ENCODE measurements around the gene ERCC3.
A peak's percentile ranks its signal among the peaks of the same experiment; 100 is the strongest.

The ERCC3 gene

DNA sequence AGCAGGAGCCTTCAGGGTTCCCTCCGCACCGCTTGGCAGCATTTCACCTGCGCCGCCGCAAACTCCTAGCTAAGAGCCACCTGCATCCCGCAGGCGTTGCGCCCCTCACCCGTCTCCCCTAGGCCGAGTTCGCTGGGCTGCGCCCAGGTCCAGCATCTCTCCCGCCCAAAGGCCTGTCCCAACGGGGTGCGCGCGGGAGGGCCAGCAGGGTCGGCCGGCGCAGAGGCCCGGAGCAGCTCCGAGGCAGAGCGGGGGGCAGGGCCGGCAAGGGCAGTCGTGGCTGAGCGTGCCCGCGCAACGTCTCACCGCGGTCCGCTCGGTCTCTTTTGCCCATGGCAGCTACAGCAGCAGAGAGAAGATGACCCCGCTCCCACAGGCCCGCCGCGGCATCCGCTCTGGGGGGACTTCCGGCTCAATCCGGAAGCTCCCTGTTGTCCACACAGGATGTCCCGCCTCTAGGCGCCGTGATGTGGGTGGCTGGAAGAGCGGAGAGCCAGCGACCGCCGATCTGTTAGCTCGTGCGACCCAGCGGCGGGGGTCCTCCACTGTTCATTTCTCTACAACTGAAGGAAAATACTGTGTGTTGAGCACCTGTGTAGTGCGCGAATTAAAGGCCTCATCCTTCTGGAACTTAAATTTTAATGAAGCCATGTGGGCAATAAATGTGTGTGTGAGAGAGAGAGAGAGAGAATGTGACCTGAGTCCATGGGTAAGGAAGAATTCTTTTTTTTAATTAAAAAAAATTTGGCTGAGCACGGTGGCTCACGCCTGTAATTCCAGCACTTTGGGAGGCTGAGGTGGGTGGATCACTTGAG is at the start of gene ERCC3:
TSS of gene ERCC3 (minus strand) at position 397 of the 815 bp plus-strand sequence. CDS start at position 334, 63 bp downstream.
- DNase-seq (ENCODE audit: low read depth), result peak; percentile 66

DNA sequence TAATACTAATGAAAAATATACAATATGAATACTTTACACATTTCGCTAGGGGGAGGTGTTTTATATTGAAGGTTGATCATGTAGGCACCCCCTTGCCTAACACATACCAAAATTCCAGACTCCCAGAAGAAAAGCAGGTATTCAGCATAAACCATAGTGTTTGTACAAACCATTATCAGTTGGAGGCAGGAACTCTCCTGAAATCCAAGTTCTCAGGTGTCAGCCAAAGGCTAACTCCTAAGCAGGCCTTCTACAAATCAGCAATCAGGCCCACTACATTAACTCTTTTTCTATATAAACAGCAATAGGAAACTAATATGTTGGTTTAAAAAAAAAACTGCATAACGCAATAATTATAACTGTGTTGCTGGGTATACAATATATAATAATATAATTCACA is 49.3 kb upstream of the ERCC3 start:
- DNase-seq (ENCODE audit: low read depth), result no peak

DNA sequence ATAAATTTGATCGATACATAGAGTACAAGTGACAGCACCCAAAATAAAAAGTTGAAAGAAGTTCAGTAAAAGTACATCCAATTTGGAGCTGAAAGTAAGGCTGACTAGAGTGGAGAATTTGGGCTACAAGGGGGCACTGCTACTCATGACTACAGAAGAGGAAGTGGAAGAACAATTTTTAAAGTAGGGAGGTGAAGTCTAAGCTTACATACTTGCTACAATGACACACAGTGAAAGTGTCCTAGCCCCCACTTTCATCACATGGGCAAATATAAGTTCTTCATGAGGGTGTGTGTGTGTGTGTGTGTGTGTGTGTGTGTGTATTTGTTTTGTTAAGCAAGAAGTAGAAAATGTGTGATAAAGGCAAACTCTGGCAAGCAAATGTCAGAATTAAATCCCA is 48.2 kb upstream of the ERCC3 start:
- DNase-seq (ENCODE audit: low read depth), result no peak

DNA sequence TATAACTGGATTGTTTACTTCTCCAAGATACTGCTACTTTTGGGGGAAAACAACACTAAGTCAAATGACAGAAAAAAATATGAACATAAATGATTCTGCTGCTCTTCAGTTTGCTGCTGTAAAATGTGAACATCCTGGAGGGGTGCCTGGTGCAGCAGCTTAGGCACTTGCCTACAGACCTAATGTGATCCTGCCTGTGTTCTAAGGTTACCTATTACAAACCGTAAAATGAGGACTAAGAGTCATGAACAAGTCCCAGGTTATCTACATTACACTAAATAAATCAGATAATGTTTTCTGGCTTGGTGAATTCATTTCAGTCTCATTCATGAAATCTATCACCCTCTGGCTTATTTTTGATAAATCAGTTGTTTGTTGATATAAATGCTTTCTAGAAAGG is 38.4 kb upstream of the ERCC3 start:
- DNase-seq (ENCODE audit: low read depth), result no peak

DNA sequence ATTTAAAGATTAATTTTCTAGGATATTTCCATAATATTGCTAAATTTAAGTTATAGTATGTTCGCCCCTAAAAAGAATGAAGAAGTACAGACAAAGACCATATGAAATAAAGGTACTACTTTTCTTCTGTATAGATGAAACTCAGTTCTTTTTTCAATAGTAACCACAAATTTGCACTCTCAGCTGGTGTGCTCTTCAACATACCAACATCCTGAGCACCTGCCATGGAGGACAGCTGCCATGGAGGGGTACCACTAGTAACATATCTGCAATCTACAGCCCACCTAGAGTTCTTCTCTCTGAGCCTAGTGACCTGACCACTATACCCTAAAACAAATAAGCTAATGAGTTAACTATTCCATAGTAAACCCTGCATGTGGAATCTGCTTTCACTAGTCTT is 36.8 kb upstream of the ERCC3 start:
- no peak for DNase-seq (ENCODE audit: low read depth)

DNA sequence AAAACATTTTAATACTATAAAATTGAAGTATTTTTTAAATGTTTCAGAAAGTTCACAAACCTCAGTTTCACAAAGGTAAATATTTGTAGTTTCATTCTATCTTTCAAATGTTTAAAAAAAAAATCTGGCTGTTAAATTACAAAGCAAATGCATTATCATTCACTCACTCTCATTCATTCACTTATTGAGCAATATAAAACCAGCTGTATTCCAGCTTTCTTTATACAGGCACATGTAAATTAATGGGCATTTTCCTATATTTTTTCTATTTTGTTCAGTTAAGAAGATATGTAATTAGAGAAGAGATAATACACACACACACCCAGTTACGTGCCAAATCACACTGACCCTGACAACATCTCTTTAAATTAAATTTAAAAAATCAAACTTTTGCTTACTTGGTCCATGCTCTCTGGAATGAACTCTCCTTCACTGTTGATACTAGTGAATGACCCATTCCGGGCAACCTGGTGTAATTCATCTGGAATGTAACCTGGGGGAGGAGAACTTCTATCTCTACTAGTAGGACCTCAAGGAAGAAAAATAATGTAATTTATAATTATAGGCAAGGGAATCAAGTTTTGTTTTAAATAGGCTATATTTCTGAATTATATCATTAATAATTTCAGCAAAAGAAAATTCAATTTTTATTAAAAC is 32.5 kb upstream of the ERCC3 start:
- no peak for DNase-seq (ENCODE audit: low read depth)

DNA sequence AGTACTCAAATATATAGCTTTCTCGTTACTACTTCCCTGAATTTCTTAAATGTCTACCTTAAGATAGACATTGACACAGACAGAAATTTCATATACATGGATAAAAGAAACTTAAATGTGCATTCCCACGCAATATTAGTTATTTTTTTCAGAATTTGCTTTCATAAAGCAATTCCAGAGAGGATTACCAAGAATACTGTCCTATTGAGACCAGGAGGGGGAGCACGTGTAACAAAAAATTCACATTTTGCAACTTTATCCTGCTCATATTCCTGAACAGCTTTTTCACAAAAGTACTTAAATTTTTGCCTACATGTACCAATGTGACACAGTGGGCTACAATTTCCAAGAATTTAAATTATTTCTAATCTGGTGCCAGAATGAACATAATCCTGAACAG is 30.7 kb upstream of the ERCC3 start:
- DNase-seq (ENCODE audit: low read depth), result no peak

DNA sequence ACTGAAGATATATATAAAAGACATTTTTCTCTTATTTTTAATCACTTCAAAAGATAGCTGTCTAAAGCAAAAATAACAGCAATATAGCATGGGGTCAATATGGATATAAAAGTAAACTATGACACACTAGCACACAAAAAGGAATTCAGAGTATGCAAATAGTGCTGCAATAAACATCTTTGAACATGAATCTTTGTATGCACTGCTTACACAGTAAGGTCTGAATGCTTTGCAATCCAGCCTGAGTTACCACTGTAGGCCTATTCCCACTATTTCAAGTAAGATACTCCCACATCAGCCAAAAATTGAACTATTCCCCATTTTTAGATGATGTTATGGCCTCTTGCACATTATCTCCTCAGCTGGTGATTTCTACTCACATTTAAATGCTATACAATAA is 27.4 kb upstream of the ERCC3 start:
- DNase-seq (ENCODE audit: low read depth), result no peak

DNA sequence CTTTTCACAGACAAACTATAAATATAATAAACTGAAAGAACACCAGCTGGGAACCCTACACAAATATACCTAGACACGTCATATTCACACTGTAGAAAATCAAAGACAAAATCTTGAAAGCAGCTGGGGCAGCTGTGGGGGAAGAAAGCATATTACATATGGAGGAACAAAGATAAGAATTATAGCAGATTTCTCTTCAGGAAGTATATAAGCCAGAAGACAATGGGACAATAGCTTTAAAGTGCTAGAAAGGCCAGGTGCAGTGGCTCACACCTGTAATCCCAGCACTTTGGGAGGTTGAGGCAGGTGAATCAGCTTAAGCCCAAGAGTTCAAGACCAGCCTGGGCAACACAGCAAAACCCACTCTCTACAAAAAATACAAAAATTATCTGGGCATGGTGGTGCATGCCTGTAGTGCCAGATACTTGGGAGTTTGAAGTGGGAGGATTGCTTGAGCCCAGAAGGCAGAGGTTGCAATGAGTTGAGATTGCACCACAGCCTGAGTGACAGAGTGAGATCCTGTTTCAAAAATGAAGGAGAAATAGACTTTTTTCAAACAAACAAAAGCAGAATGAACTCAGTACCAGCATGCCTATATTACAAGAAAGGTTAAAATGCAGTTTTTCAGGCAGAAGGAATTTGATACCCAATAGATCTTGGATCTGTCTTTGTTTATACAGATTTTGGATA is 26.8 kb upstream of the ERCC3 start:
- DNase-seq (ENCODE audit: low read depth), result no peak

DNA sequence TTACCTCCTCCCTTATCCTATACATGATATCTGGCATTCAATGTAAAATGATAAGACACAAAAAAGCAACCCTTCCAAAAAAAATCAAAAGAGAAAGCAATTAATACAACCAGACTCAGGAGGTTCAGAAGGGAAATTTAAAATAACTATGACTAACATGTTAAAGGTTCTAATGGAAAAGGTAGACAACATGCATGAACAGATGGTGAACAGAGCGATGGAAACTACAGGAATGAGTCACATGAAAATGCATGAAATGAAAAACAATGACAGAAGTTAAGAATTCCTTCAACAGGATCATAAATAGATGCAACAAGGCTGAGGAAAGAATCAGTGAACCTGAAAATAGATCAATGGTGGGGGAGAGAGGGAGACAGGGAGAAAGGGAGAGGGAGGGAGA is 26.1 kb upstream of the ERCC3 start:
- DNase-seq (ENCODE audit: low read depth), result no peak

DNA sequence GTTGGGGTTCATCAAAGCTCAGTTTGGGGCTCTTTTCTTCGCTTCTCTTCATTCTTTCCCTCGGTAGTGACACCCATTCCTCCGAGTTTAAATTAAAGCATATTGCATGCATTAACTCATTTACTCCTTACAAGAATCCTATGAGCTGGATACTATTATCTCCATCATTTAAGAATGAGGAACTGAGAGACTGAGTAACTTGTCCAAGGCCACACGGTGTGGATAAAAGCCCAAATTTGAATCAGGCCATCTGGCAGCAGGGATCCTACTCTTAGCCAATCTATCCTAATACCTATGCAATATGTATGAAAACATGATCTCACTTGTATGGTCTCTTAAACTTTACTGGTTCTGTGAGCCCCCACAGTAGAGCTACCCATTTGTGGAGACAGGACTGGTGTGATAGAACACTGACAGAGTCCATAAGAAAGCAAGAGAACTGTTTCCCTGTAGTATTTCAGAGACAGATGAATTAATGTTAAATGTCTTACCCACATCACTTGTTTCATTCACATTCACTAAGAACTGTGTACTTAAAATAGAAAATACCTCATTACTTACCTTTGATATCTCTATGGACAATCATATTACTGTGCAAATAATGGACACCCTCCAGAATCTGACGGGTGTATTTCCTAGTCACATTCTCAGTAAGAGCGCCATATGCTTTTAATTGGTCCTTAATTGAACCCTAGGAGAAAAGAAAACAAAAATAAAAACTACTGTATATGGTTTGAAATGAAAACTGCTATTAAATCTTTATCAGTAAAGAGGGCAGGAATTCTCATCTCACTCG is 20.4 kb upstream of the ERCC3 start:
- DNase-seq (ENCODE audit: low read depth), result no peak

DNA sequence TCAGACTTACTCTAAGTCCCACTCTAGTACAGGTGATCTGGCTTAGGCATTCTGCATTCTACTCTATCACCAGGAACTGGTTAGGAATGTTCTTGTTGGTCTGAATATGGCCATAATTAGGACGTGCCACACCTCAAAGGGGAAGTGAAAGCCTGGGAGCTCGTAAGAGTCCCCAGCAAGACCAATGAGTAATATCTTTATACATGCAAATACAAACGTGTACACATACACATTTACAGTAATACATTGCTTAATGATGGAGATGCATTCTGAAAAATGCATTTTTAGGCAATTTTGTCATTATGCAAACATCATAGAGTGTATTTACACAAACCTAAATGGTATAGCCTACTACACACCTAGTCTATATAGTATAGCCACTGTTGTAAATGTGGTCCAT is 19.5 kb upstream of the ERCC3 start:
- DNase-seq (ENCODE audit: low read depth), result no peak

DNA sequence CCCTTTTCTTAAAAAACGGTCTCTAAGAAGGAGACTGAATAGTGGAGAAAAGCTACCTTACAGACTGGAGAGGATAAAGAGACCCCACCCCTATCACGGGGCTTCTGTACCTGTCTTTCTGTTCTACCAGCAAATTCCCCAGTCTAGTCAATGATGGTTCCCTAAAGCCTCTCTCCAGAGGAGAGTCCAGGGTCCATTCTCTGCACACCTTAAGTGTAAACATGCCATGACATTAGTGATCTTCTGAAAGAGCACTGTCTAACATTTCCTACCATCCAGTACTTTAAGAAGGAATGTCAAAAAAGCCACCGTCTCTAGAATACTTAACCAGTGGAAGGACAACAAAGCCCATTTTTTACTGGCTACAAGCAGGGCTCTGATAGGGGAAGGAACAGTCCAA is 17.0 kb upstream of the ERCC3 start:
- DNase-seq (ENCODE audit: low read depth), result no peak

DNA sequence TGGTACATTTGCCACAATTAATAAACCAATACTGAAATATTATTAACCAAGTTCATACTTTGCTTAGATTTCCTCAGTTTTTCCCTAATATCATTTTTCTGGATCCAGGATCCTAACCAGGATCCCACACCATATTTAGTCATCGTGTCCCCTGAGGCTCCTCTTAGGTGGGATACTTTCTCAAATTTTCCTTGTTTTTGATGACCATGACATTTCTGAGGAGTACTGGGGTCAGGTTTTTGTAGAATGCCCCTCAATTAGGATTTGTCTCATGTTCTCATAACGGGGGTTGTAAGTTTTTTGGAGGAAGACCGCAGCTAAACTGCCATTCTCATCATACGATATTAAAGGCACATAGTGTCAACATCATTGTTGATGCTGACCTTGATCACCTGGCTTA is 15.5 kb upstream of the ERCC3 start:
- DNase-seq (ENCODE audit: low read depth), result no peak

DNA sequence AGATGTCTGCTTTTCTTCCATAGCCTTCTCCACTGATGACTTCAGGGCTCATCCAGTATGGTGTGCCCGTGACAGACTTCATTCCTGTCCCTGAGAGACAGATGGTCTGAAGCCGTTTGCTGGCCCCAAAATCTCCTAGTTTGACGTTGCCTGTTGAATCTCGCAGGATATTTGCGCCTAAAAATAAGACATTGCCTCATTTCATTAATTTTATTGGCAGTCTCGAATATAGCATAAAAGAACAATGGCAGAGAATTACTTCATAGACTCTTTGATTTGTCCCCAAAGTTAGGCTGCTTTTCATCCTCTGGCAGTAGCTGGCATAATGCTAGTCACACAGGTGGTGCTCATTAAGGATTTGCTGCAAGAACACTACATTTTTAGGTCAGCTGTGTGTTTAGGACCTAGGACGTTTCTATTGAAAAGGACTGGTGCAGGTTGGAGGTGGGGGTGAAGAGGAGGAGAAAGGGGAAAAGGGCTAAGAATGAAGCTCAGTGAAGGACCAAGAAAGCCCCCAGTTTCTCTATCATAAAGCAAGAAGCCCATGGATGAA is 14.7 kb upstream of the ERCC3 start:
- DNase-seq (ENCODE audit: low read depth), result no peak

DNA sequence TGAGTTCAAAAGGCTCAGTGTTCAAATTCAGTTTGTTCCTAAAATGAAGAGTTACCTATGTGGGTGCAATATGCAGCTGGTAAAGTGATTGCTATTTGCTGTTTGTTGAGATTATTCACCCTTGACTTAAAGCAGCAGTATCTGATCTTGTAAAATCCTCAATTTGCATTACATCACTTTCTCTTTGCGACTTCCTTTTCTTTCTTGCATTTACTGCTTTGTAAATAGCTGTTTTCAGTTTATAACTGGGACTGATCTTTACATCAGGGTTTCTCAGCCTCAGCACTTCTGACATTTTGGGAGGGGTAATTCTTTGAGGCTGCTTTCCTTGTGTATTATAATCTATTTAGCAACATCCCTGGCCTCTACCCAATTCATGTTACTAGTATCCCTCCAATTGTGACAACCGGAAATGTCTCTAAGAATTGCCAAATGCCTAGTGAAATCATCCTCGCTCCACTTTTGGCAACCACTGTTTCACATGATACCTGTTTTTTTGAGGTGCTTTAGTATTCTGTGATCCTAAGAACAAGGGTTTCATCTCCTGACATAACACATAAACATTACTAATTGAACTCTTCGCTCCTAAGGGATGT is 12.1 kb upstream of the ERCC3 start:
- no peak for DNase-seq (ENCODE audit: low read depth)

DNA sequence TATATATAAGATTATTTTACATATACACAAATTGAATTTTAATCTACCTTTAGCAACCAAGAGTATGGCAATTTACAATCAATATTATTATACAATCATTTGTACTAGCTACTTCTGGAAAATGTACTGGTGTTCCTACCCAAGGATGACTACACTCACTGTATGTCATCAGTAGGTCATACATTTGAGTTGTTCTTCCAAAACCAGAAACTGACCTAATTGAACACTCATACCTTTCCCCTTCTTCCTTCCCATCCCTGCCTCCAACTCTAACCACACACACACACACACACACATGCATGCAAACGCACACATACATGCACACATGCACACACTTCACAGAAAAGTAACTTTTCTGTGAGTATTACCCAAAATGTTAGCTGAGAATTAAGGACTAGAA is 8.2 kb upstream of the ERCC3 start:
- no peak for DNase-seq (ENCODE audit: low read depth)

DNA sequence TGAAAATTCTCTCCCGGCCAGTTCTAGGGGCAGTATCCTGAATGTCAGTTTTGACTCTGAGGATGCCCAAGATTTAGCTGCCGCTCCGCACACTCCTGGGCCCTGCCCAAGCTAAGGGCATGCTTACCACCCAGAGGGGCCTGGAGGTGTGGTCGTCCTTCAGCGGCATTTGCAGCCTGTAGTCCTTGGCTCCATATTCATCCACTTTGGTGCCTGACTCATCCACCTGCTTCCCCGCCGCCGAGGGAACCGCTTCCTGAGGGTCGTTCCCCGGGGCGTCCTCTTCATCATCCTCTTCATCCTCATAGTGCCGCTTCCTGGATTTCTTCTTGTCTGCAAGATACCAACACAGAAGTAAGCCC is 577 bp downstream of the ERCC3 start:
- DNase-seq (ENCODE audit: low read depth), result no peak

DNA sequence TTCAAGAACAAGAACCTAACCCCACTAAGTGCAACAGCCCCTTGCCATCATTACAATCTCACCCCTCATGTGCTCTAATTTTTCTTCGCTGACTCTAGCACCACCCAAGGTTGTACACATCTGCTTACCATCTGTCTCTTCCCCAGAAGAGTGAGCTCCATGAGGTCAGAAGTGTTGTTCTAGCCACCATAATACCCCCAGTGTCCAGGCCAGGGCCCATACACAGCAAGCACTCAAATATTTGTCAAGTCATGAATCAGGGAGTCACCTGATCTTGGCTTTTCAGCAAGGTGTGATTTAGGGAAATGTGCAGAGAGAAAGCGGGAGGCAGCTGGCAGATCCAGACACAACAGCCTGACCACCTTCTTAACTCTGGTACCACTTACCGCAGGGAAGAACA is 5.7 kb downstream of the ERCC3 start:
- no peak for DNase-seq (ENCODE audit: low read depth)

DNA sequence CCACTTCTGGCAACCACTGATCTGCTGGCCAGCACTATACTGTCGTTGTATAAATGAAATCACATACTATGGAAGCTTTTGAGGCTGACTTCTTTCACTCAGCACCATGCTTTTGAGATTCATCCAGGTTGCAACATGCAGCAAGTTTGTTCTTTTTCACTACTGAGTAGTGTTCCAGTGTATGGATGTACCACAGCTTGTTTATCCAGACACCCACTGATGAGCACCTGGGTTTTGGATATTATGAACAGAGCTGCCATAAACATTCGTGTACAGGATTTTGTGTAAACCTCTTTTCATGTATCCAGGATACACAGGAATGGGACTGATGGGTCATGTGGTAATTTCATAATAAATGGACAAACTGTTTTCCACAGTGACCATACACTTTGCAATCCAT is 10.7 kb downstream of the ERCC3 start:
- DNase-seq (ENCODE audit: low read depth), result no peak

DNA sequence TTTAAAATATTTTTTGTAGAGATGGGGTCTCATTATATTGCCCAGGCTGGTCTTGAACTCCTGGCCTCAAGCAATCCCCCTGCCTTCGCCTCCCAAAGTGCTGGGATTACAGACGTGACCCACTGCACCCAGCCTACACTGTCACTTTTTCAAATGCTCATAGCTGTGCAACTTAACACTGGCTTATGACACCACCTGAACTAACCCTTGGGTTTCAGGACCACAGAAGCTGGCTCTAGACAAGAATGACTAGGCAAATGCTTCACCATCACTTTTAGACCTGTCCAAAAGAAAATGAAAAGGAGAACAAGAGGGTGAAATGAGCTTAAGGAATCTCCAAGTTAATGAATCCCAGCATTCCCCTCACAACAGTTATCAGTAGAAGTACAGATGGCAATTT is 13.3 kb downstream of the ERCC3 start:
- DNase-seq (ENCODE audit: low read depth), result no peak

DNA sequence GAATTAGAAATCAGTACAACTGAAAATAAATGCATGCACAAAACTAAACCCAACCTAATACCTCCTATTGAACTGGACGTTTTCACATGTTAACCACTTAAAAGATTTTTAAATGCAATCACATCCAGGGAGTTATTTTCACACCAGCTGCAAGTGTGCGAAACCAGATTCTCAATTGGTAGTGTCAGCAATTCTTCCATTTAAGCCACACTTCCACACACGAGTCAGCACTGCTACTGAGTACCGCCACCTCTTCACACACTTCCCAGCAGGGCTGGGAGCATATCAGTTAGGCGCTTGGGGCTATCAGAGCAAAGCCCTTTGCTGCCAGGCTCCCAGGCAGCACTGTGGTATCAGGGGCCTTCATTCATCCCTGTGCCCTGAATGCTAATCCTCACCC is 14.2 kb downstream of the ERCC3 start:
- DNase-seq (ENCODE audit: low read depth), result no peak
